Retina (tissue), 1 donor: ENCODE data around the gene EFL1.
A peak's percentile ranks its signal among the peaks of the same experiment; 100 is the strongest.
"Not testable (repeated sequence)": the region's sequence is repeated elsewhere in the genome, so short reads cannot be mapped to it uniquely, and the experiment has no call there.

Source experiments
- DNase-seq: peaks from one replicate; pipeline ENCODE4 v3.0.0-alpha.2; 2016

EFL1 gene

DNA sequence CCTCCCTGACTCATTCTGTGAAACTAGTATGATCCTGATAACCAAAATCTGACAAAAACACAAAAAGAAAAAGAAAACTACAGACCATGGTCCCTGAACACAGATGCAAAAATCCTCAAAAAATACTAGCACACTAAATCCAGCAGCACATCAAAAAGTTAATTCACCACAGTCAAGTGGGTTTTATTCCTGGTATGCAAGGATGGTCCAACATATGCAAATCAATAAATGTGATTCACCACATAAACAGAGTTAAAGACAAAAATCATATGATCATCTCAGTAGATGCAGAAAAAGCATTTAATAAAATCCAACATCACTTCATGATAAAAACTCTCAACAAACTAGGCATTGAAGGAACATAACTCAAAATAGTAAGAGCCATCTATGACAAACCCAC lies 12.9 kb upstream of the EFL1 start:
- no peak for DNase-seq

DNA sequence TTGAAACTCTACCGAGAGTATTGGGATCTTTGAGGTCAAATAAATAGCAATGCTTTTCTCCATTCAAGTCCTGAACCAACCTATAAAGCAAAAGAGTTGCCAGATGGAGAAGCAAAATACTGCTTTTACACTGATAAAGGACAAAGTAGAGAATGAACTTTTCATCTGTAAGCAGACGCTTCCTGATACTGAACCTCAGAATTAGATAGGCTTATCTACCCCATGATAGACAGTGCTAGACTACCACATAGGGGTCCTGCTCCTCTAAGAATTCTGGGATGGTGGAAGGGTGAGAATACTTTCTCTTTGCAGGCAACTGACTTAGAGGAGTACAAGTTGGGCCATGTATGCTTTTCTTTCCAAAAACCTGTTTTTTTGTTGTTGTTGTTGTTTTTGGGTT lies 9.6 kb upstream of the EFL1 start:
- DNase-seq: no peak

DNA sequence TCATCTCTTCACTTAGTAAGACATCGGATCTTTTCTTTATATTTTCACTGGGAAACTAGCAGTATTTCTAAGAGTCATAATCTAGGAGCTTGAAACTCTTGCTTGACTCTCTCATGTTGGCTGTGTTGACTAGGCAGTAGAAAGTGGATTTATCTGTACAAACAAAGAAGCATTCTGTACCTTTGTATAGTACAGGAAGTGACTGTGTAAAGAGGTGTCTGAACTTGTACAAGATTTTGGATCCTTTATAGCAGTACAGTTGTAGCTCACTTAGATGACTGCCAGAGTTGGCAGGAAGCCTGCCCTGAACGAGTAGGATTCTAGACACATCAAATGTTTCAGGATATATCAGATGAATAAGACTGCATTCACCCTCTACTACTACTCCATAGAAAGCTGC lies 5.9 kb upstream of the EFL1 start:
- DNase-seq: not testable (repeated sequence)

DNA sequence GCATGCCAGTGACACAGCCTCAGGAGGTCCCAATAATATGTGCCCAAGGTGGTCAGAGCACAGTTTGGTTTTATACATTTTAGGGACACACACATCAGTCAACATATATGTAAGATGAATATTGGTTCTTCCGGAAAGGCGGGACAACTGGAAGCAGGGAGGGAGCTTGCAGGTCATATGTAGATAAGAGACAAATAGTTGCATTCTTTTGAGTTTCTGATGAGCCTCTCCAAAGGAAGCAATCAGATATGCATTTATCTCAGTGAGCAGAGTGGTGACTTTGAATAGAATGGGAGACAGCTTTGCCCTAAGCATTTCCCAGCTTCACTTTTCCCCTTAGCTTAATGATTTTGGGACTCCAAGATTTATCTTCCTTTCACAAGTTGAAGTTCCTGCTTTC lies 4.6 kb upstream of the EFL1 start:
- not testable (repeated sequence) for DNase-seq

DNA sequence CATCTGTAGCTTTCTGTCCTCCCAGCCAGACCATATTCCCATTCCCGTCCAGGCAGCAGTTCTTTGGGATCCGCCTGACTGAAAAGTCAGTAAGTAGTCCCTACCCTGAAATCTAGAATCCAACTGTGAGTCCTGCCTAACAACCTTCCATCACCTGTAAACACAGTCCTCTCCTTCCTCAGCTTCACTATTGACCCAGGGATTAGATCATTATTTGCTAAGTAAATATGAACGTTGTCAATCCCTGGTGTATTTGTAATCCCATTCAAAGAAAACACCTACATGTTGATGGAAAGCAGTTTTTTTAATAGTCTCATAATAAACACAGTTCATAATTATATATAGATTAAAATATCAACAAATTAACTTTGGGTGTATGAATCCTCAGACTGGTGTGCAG lies 816 bp upstream of the EFL1 start:
- DNase-seq: no peak

DNA sequence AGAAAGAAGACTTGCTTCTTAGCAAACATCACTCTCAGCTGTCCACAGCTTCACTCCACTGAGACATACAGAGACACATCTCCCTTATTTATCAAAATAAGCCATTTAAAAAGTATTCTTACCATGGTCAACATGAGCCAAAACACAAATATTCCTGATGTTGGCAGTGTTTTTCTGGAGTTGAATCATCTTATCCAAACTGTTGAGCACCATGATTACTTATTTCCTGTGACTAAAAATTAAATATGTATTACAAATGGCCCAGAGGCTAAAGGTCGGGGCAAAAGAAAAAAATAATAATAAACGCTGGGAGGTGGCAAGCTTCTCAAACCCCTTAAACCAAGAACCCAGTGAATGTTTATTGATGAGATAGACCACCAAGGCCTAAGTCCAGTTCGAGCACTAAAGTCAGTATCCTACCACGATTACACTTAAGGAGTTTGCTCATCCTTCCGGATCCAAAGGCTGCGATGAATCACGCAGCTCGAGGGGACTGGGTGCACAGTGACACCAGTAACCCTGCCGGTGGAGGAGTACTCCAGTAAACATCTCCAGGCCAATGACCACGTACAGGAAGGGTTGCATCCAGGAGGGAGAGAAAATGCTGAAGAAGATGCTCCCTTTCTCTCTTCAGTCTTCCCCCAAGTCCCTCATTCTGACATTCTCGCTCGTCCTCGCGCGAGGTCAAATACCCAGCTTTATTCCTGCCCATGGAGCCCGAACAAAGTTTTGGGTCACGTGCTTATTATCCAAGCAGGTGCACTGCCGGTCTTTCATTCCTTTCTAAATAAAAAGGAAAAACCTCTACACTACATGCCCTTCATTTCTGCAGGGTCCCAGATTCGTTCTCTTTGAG lies 740 bp downstream of the EFL1 start:
- DNase-seq: not testable (repeated sequence)

DNA sequence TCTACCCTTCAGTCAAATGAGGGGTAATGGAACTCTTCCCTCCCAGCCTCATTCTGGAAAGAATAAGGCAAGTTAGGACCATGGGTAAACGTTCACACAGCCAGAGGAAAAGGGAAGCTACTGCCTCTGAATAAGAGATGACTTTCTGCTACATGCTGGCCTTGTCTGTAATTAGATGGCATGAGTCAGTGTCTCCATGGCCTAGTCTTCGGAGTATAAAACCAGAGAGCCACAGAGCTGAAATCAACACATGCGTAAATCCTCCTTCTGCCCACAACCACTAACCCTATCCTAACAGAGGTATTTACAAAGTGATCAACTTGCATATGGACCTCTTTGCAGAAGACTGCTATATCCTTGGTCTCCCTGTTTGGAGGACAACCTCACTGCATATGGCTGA lies 14.3 kb downstream of the EFL1 start:
- not testable (repeated sequence) for DNase-seq

DNA sequence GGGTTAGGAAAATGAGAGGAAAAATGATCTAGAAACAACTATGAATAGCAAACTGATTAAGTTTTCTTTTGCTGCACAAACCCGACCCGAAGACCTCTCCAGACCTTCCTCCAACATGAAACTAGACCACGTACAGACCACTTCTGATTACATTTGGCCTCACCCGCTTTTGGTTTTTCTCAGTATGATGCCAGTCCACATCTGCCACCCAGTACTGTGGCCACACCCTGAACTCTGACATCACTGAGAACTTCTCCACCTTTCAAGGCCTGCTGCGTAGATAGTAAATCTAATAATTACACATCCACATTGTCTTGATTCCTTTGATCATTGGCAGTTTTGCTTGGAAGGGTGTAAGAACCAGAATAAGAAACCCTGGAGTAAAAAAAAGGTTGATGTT lies 16.6 kb downstream of the EFL1 start:
- DNase-seq: not testable (repeated sequence)

DNA sequence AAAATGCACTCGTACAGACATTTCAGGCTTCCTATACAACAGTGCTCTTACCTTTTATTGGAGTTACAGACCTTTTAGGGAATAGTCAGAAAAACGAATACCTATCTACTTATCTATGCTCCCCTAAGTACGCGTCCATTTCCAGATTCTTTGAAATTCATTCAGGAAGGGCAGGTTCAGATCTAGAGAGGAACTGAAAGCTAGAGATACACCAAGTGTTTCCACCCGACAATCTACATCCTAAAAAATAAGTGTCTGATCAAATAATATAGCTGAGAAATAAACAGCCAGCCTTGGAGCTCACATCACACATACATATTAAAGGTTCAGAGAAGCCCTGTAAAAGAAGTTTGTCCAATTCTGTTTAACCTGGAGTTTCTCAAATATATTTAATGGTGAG lies 18.9 kb downstream of the EFL1 start:
- not testable (repeated sequence) for DNase-seq

DNA sequence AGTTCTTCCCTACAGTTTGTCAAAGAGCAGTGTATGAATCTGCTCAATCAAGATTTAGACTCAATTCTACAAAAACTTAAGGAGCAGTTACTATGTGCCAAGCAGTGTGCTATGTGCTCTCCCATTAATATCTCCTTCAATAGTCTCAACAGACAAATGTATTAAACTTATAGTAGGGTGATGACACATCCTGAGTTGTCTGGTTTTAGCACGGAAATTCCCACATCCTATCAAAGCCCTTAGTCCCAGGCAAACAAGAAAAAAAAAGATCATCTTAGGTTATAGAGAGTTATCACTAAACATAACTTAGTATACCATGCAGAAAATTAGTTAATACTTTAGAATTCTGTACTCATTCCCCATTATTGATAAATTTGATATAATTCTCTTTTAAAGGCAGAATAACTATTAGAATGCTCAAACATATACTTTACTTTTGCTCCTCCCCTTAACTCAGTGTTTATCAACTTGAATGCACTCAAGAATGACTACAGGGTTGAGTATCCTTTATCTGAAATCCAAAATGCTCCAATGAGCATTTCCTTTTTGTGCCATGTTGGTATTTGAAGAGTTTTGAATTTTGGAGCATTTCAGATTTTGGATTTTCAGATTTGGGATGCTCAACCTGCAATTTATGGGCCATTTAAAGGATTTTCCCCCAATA lies 20.6 kb downstream of the EFL1 start:
- not testable (repeated sequence) for DNase-seq

DNA sequence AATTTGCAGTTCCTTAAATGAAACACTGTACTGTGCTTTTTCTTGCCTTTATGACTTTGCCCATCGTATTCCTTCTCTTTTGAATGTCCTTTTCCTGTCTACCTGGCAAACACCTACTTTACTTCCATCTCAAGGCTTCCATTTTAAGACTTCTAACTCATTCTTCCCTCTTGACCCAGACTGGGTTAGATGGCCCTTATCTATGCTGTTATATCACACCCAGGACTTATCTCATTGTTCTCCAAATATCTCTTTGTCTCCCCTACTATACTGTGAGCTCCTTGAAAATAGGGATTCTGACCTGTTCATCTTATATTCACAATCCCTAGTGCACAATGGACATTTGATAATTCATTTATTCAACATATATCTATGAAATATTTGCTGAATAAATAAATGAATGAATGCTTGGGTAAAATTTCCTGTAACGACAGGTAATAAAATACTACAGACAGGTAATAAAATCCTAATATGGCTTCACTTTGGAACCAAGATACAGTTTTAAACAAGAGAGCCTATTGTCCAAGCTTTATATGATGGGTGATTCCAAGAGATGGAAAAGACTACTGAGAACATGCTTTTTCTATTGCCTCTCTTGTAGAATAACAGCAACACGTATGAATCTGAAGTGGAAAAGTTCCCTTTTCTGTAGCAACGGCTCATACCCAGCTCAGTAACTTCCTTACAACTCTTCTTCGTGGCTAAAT lies 22.7 kb downstream of the EFL1 start:
- no peak for DNase-seq

DNA sequence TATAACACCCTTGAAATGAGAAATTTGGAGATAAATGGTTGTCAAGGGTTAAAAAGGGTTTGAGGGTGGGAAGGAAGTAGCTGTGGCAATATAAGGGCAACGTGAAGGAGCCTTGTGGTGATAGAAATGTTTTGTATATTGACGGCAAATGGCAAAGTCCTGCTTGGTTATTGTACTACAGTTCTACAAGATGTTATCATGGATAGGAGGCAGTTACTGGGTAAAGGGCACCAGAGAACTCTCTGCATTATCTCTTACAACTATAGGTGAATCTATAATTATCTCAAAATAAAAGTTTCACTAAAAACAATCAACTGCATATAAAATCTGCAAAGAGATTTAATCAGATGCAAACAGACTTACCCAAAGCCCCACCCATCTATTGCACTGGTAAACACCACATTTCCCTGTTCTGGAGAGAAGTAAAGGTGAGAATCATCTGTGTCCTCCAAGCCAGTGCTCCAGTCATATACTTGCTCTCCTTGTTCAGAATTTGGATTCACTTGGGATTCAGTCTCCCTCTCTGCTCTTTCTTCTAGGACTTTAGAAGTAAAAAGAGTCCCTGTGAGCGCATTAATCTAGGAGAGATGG lies 24.5 kb downstream of the EFL1 start:
- DNase-seq: not testable (repeated sequence)

DNA sequence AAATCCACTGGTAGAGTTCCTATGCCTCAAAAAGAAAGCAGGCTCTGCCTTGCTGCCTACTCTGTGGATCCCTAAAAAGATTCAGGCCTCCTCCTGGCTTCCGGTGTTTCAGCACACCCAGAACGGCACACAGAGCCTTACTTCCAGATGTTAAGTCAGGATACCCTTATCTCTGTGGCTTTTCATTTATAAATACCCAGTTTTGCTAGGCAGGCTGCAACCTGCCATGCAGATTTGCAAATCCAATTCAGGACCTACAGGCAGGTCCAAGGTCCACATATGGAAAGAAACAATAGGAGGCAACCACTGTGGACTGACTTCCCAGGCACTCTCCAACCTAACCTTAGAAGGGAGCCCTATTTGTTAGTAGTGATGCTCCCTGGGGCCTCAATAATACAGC lies 30.7 kb downstream of the EFL1 start:
- DNase-seq: no peak

DNA sequence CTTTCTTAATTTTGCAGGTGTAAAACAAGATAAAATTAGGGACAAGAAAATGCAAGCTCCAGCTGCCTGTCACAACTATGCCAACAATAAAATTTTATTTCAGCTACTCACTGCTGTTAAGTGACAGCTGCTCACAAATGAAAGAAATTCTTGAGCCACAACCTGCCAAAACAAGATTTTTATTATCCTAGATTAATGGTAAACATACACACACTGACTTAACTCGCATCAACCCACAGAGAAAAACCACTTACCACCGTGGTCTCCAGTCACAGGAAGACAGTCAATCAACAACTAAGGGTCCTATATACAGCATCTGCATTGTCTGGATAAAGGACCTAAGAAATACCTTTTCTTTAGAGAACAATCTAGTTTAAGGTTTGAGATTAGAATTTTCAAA lies 31.3 kb downstream of the EFL1 start:
- DNase-seq: no peak

DNA sequence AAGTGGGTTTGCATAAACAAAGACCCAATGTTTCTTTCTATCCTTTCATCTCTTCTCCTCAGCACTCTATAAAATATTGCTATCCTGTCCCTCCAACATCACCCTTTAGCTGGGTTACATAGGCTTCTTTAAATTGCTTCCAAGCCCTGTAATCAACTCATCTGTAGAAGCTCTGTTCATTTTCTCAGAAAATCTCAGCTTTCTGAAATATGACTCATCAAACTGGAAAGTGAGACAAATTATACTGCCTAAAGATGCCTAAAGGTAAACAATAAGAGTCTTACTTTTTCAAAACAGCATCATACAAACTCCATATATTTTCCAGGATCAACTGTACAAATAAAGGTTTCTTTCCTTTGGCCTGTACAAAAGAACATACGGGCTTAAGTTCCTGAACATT lies 33.8 kb downstream of the EFL1 start:
- no peak for DNase-seq

DNA sequence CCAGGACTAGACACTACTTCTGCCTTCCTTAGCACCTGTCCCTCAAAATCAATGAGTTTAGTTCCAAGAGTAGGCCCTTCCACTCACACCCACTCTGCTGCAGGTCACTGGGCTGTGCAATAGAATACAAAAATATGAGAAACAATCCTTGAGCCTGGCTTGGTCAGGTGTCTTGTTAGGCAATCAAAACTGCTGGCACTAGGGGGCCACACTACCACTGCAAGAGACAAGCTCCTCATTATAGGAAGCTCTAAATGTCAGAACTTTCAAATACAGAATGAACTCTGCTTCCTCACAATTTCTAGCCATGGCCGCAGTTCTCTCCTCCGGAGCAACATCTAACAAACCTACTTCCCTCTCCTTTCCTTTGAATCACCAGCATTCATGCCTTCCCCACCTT lies 41.0 kb downstream of the EFL1 start:
- DNase-seq: not testable (repeated sequence)

DNA sequence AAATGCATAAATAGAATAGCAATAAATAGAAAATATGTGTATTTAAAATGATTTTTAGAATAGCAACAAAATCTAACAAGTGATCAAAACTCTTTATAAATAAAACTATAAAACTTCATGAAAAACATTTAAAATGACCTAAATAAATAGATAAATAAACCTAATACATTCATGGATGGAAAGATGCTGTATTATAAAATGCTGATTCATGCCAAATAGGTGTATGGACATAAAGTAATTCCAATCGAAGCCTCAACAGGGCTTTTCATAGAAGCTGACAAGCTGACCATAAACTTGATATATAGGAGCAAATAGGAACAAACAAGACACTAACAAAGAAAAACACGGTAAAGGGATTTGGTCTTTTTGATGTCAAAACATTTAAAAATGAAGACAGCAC lies 46.4 kb downstream of the EFL1 start:
- DNase-seq: not testable (repeated sequence)

DNA sequence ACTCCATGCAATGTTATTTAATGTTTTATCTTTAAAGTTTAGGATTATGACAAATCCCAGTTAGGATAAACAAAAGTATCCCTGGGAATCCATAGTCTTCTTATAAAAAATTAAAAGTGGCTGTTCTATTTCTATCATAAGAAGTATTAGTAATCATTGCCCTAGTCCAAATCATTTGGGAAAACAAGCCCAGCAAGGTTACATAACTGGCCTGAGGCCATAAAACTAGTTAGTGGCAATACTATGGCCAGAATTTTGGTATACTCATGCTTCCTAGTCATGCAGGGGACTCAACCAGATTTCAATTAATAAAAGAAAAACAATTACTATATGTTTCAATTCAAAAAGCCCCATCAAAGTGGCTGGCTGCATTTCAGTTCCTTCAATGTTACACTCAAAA lies 50.3 kb downstream of the EFL1 start:
- not testable (repeated sequence) for DNase-seq

DNA sequence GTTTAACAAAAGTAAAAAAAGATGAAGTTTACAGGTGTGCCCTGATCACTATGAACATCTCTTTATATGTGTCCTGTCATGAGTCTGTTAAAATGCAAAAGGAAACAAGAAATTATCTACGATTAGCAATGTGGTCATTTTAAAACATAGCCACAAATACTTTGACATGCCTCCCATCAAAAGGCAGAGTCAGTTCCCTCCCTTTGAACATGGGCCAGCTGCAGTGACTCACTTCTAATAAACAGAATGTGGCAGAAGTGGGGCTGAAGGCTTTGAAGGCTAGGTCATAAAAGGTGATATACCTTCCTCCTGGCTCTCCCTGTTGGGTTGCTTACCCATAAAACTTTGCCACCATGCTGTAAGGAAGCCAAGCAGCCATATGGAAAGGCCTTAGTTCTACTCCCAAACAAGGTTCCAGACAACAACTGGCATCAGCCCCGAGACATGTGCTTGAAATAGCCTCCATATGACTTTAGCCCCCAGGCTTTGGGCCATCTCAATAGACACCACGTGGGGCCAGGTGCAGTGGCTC lies 52.4 kb downstream of the EFL1 start:
- DNase-seq: not testable (repeated sequence)

DNA sequence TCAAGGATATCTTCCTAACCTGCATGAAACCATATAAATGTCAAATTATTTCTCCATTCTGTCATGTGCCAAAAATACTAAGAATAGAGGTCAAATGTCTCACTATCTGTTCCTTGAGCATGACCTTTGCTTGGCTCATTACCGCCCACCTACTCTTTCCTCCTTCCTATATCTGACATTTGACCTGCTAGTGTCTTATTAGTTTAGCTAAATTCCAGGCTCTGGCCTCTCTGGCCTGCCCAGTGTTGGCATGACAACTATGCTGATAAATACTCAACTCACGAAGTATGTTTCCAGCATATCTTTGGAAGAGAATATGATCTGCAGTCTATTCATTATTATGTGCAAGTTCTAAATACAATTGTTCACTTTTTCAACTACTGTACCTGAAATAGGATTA lies 58.0 kb downstream of the EFL1 start:
- DNase-seq: not testable (repeated sequence)

DNA sequence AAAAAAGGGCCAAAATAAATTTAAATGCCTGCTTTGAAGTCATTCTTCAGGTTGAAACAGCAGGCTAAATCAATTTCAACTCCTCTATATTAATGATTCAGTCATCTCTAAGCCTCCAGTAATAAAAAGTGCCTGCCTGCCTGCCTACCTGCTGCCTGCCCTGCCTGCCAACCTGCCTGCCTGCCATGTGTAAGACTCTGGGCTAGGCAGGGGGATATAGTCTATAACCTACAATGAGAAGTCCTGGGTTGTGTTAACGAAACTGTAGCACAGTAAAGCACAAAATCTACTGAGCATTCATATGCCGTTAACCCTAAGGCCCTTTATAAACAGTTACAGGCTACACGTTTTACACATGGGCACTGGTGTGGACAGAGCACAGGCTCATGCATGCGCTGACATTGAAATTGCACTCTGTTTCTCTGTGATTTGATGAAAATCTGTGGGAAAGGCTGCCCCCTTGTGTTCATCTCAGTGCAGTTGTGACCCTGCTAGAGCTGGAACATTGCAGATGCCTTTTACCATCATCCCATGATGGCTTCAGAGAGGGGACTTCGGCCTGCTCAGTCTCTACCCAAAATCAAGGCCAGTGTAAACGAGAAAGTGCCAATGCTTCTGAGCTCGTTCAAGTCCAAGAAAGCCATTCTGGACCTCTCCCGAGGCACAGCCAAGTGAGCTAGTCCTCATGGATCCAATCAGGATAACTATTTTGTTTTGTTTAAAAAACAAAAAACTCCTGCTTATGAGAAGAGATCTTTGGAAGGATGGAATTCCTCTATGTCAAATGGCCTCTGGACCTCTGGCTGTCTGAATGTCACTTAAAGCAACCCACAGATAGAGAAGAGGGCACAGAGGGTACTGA lies 64.6 kb downstream of the EFL1 start:
- DNase-seq: peak; percentile 74

DNA sequence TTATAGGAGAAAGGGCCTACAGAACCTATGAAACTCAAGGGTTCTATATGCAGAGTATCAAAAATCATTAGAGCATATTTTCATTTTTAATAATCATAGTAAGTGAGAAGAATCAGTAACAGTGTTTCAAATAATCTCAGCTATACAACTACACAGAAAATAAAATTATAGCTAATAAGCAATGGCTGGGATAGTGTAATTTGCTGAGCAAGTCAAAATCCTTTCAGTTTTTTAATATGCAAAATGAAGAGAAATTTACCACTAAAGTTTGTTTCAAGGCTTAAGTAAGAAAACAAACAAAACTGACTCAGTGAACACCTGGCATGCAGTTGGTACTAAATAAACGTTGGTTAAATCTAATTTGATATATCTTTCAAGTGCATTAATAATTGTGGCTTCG lies 66.2 kb downstream of the EFL1 start:
- DNase-seq: no peak
